ENCODE measurements around the gene NOX4.
"Not testable (repeated sequence)": the region's sequence is repeated elsewhere in the genome, so short reads cannot be mapped to it uniquely, and the experiment has no call there.

NOX4 gene

GRCh38 chr11:89378986-89379385 is 112.2 kb downstream of the NOX4 start:
- not testable (repeated sequence) for DNase-seq

DNA sequence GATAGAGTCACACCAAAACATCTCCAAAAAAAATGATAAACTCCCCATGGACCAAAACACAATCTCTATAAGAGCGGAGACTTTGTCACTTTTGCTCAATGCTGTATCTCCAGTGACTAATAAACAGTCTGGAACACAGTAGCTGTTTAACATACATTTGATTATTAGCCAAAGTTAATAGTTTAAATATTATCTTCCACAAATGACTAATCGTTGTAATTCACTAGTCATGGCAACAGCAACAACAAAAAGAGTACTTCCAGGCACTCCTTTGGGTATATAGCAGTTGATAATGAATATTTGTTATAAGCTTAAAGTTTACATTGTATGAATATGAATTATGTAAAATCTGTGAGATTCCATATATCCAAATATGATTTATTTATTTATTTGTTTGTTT is 121.8 kb downstream of the NOX4 start:
- DNase-seq: not testable (repeated sequence)

DNA sequence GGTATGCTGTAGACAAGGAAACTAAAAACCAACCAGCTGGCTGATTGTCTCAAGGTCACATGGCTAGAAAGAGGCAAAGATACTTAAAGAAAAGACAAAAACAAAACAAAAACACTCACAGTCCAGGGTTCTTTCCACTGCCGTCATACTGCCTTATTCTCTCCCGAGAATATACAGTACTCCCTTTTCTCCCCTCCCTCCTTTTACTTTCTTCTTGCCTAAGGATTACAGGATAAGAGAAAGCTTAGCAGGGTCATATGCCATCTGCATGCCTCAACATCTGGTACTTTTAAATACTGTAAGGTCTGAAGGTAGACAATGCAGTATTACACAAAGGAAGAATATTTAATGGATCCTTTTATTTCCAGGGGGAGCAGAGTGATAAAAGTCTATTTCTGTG is 126.3 kb downstream of the NOX4 start:
- DNase-seq: not testable (repeated sequence)

GRCh38 chr11:89361734-89362133 is 129.4 kb downstream of the NOX4 start:
- DNase-seq: no peak

DNA sequence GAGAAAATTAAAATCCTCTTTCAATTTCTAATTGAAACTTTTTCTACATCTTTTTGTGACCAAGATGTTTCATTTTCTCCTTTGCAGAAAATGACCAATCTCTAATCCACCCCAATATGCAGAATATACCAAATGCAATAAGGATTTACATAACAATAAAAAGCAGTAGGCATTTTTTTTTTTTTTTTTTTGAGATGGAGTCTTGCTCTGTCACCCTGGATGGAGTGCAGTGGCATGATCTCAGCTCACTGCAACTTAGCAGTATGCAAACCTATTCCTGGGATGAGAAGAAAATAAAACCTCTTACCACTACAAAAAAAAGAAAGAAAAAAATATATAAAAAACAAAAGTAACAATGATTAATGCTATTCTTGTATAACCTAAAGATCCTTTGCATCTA is 132.0 kb downstream of the NOX4 start:
- not testable (repeated sequence) for DNase-seq

DNA sequence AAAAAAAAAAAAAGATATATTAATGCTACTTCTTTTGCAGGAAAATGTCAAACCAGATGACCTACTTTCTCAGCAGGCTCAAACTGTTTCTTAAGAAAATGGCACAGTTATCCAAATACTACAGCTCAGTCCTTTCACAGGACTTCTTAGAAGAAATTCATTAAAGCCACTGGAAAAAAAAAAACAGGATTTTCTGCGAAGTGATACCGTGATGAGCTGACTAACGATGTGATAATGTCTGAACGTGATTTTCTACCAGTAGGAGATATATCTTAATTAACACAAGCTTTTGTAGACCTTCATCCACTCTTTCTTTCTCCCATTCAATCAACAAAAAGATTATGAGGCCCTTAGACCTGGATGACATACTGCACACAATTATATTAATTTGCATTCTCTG is 132.4 kb downstream of the NOX4 start:
- DNase-seq: no peak

DNA sequence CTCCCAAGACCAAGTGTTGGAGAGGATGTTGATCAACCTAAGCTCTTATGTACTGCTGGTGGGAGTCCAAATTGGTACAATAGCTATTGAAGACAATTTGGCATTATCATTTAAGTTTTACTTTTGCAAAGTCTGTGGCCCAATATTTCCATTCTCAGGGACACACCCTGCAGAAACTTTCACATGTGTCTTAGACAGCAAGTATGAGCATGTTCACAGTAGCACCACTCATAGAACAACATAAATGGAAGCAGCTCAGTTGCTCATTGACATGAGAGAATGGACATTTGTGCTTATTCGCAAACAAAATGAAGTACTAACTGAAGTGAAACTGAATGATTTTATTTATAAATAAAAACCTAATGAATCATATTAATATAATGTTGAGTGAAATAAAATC is 135.5 kb downstream of the NOX4 start:
- DNase-seq: no peak

GRCh38 chr11:89354513-89354912 is 136.7 kb downstream of the NOX4 start:
- DNase-seq: not testable (repeated sequence)

- no peak for DNase-seq
Measured at GRCh38 chr11:89347071-89347470, 144.1 kb downstream of the NOX4 start.

GRCh38 chr11:89346601-89347000 is 144.6 kb downstream of the NOX4 start:
- DNase-seq: no peak

GRCh38 chr11:89342880-89343572 is 148.1 kb downstream of the NOX4 start:
- DNase-seq: not testable (repeated sequence)

GRCh38 chr11:89340450-89340849 is 150.7 kb downstream of the NOX4 start:
- not testable (repeated sequence) for DNase-seq

DNA sequence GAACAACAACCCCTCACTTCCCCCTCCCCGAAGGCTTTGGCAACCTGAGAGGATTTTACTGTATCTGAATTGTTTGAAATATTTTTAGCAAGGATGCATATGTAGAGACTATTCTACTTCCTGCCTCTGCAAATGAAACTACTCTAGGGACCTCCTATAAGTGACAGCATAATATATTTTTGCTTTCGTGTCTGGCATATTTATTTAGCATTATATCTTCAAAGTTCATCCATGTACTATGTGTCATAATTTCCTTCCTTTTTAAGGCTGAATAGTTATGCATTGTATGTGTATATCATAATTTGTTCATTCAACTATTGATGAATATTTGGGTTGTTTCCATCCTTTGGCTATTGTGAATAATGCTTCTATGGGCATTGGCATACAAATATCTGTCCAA is 153.1 kb downstream of the NOX4 start:
- not testable (repeated sequence) for DNase-seq

- DNase-seq: not testable (repeated sequence)
Measured at GRCh38 chr11:89337100-89337650, 154.0 kb downstream of the NOX4 start.

GRCh38 chr11:89333704-89334103 is 157.5 kb downstream of the NOX4 start:
- not testable (repeated sequence) for DNase-seq

DNA sequence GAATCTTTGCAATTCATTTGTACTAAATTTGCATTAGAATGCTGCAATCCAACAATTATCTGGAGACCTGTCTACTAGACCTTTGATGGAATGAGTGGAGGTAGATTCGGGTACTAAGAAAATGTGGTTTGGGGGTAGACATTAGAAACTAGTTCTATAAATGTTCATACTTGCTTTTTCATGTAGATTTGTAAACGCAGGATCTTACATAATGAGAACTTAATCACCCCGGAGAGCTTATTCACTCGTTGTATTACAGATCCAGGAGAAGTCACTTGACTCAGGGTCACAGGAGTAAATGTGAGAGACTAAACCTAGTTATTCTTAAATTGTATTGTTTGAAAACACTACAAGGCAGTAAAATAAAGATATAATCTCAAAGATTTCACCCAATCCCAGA is 159.2 kb downstream of the NOX4 start:
- DNase-seq: not testable (repeated sequence)

- DNase-seq: no peak
Measured at GRCh38 chr11:89327885-89328284, 163.3 kb downstream of the NOX4 start.

DNA sequence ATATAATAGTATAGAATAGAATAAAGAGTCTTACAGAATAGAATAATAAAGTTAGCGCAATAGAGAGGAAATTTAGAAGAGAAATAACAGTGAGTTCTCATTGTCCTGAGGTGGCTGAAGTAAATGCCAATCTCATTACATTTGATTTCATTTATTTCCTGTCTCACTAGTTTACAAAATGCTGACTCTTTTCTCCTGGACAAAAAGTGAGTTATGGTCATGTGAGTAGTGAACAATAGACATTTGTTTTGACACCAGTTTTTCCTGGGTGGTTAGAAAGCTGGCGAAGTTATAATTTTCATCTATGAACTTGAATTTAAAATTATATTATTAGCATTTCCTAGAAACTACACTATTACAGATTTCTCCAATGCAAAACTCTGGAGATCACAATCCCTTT is 169.8 kb downstream of the NOX4 start:
- DNase-seq: no peak

- not testable (repeated sequence) for DNase-seq
Measured at GRCh38 chr11:89310607-89311006, 180.6 kb downstream of the NOX4 start.

GRCh38 chr11:89309321-89309985 is 181.7 kb downstream of the NOX4 start:
- DNase-seq: not testable (repeated sequence)

- DNase-seq: not testable (repeated sequence)
Measured at GRCh38 chr11:89308272-89308671, 182.9 kb downstream of the NOX4 start.

- not testable (repeated sequence) for DNase-seq
Measured at GRCh38 chr11:89303029-89303428, 188.1 kb downstream of the NOX4 start.

- DNase-seq: not testable (repeated sequence)
Measured at GRCh38 chr11:89295023-89295422, 196.2 kb downstream of the NOX4 start.
